Neuronal stem cell (in vitro differentiated cells): ENCODE data around the gene TRUB1.

Experiments used
- DNase-seq: peaks from one replicate; pipeline ENCODE4 v3.0.0-alpha.2; 2013; ENCODE audit warnings: low spot score
- H2AFZ ChIP-seq: one replicate; pipeline ENCODE4 v1.6.1; 2013; ENCODE audit warnings: mild to moderate bottlenecking, low read length, inconsistent platforms
- H2AK5ac ChIP-seq: 2 replicates; pipeline ENCODE4 v1.6.1; 2013; ENCODE audit warnings: low read depth, mild to moderate bottlenecking, inconsistent platforms, low read length, moderate library complexity, mixed read lengths
- H2BK120ac ChIP-seq: 2 replicates; pipeline ENCODE4 v1.6.1; 2013; ENCODE audit warnings: low read depth, mild to moderate bottlenecking, inconsistent platforms, low read length, moderate library complexity, mixed read lengths
- H2BK12ac ChIP-seq: one replicate; pipeline ENCODE4 v1.6.1; 2013; ENCODE audit warnings: low read length, inconsistent platforms
- H2BK15ac ChIP-seq: 2 replicates; pipeline ENCODE4 v1.6.1; 2013; ENCODE audit warnings: mild to moderate bottlenecking, low read length, inconsistent platforms, mixed read lengths
- H2BK5ac ChIP-seq: one replicate; pipeline ENCODE4 v1.6.1; 2013; ENCODE audit warnings: inconsistent platforms, mild to moderate bottlenecking, low read length, moderate library complexity
- H3K14ac ChIP-seq: one replicate; pipeline ENCODE4 v1.6.1; 2013; ENCODE audit warnings: low read length, inconsistent platforms
- H3K18ac ChIP-seq: 2 replicates; pipeline ENCODE4 v1.6.1; 2013; ENCODE audit warnings: low read length, inconsistent platforms
- H3K23ac ChIP-seq: 2 replicates; pipeline ENCODE4 v1.6.1; 2013; ENCODE audit warnings: low read depth, mild to moderate bottlenecking, mixed read lengths, low read length, inconsistent platforms; ENCODE audit not compliant: poor library complexity
- H3K27ac ChIP-seq: replicated peaks from 3 replicates; pipeline ENCODE4 v1.5.1; 2013; ENCODE audit warnings: low read length, inconsistent platforms
- H3K27me3 ChIP-seq, 3 experiments: 2 replicates each; pipeline ENCODE4 v1.6.1; 2013; ENCODE audit warnings: low read length in 3 of 3, mild to moderate bottlenecking in 2 of 3, inconsistent platforms in 1 of 3, low read depth in 1 of 3, mixed read lengths in 1 of 3, moderate library complexity in 1 of 3; ENCODE audit not compliant: control insufficient read depth in 3 of 3, insufficient read depth in 3 of 3
- H3K36me3 ChIP-seq, 2 donors: replicated peaks in 1 of 2; 2 replicates each; pipeline ENCODE4 v1.6.1; 2013; ENCODE audit warnings: low read length in 2 of 2; ENCODE audit not compliant: control insufficient read depth in 2 of 2, insufficient read depth in 2 of 2
- H3K4ac ChIP-seq: 2 replicates; pipeline ENCODE4 v1.6.1; 2013; ENCODE audit warnings: inconsistent platforms, mild to moderate bottlenecking, low read length, moderate library complexity
- H3K4me1 ChIP-seq, 2 donors: 1 replicate in 1 of 2; 2 replicates in 1 of 2; pipeline ENCODE4 v1.6.1; 2013; ENCODE audit warnings: low read length in 2 of 2, low read depth in 1 of 2; ENCODE audit not compliant: control insufficient read depth in 2 of 2, insufficient read depth in 1 of 2
- H3K4me2 ChIP-seq: one replicate; pipeline ENCODE4 v1.6.1; 2013; ENCODE audit warnings: mild to moderate bottlenecking, low read length, inconsistent platforms; ENCODE audit not compliant: insufficient read depth, poor library complexity, severe bottlenecking
- H3K4me3 ChIP-seq, 2 donors: 2 replicates each; pipeline ENCODE4 v1.5.1; 2013; ENCODE audit warnings: low read length in 2 of 2, mild to moderate bottlenecking in 2 of 2, inconsistent platforms in 1 of 2, moderate library complexity in 1 of 2
- H3K79me1 ChIP-seq: one replicate; pipeline ENCODE4 v1.6.1; 2013; ENCODE audit warnings: low read depth, mild to moderate bottlenecking, inconsistent platforms, low read length, moderate library complexity
- H3K9ac ChIP-seq: one replicate; pipeline ENCODE4 v1.6.1; 2013; ENCODE audit warnings: mild to moderate bottlenecking, low read depth, low read length, inconsistent platforms; ENCODE audit not compliant: poor library complexity
- H3K9me3 ChIP-seq, 2 donors: replicated peaks in 1 of 2; 2 replicates each; pipeline versions ENCODE3 to v1.6.1; 2013; ENCODE audit warnings: low read length in 2 of 2, mild to moderate bottlenecking in 2 of 2, inconsistent platforms in 1 of 2, low read depth in 1 of 2, mixed read lengths in 1 of 2, moderate library complexity in 1 of 2; ENCODE audit not compliant: control insufficient read depth in 2 of 2, insufficient read depth in 1 of 2
- H4K8ac ChIP-seq: one replicate; pipeline ENCODE4 v1.6.1; 2013; ENCODE audit warnings: low read depth, mild to moderate bottlenecking, inconsistent platforms, low read length, moderate library complexity
- H4K91ac ChIP-seq: one replicate; pipeline ENCODE4 v1.6.1; 2013; ENCODE audit warnings: low read length, low read depth, mild to moderate bottlenecking, inconsistent platforms; ENCODE audit not compliant: poor library complexity
- WGBS, 2 donors: extraction: QIAGEN DNeasy Blood & Tissue Kit; methylation state at CpG; one replicate each; pipeline ENCODE4 v1.1.7; 2013; ENCODE audit warnings: missing lambda C conversion rate in 2 of 2, mixed read lengths in 1 of 2; ENCODE audit not compliant: insufficient read length in 2 of 2, insufficient replicate concordance in 1 of 2; ENCODE audit errors: extremely low coverage in 2 of 2; 5-methylcytosine and 5-hydroxymethylcytosine counted together

The TRUB1 gene

DNA sequence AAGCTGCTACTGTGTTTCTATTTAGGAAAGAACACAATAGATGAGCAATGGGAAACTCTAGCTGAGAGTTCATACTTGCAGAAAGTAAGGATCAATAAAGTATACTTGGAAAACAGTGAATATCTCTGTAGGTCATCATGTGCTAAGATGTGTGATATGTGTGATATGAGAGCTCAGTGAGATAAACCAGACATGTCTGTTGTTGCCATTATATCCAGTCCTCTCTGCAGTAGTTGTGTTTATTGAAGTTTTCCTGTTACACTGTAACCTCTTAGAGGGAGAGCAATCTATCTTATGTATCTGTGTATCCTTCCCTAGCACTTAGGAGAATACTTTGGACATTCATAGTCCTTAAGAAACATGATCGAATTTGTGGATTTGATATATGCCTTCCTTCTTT is 19.1 kb downstream of the TRUB1 start:
- Histone ChIP-seq H3K4me2 (no peak overlapping the region), H3K4ac (no peak overlapping the region), H3K36me3 (peaks cover 2 to 59% of the 10 kb centered on the region in 2 donors), H3K23ac (no peak overlapping the region), H3K18ac (no peak overlapping the region), H2BK5ac (no peak overlapping the region), H2AK5ac (no peak overlapping the region), H3K9ac (no peak overlapping the region), H3K14ac (no peak overlapping the region), H4K8ac (no peak overlapping the region), H4K91ac (no peak overlapping the region), H3K4me1 (no peaks in the 10 kb centered on the region), H3K4me3 (no peak overlapping the region), H2BK120ac (no peak overlapping the region), H2BK12ac (no peak overlapping the region), H3K9me3 (peaks cover 0 to 6% of the 10 kb centered on the region in 2 donors), H3K79me1 (peaks cover 2% of the 10 kb centered on the region), H2BK15ac (no peak overlapping the region), H3K27ac (no peak overlapping the region), H3K27me3 (no peaks in the 10 kb centered on the region), H2AFZ (no peak overlapping the region)
- no CpG with 5 or more reads among the region's 1 CpG for WGBS, 2 donors
- DNase-seq, result no peak

DNA sequence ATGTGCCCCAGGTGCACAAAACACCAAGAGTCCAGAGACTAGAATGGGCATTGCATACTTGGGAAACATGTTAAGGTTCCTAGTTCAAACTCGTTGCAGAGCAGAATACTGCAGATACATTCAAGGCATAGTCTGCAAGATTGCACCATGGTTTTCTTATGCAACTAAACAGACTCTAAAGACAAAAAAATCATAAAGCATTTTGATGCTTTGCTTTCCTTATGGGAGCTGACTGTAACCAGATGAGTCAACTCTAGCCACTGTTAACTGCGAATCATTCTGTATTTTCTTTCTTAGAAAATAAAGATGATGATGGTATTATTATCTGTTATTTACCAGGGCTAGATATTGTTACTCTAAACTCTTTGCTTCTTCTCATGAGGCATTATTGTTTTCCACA is 19.7 kb downstream of the TRUB1 start:
- peaks cover 2 to 59% of the 10 kb centered on the region in 2 donors for H3K36me3 ChIP-seq

DNA sequence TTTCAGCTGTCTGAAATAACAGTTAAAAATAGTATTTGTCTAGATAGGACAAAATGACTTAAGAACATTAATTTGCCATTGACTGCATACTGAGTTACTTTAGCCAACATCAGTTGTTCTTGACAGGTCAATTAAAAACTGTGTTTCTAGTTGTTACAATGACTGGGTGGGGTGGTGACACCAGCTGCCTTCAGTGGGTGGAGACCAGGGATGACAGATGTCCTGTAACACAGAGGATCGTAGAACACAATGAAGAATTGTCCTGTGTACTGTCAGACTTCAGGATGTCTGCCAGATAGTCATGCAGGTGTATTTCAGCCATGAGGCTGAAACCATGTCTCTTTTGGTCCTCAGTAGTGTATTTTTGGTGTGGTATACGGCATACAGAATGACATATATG is 24.4 kb downstream of the TRUB1 start:
- Histone ChIP-seq H3K4me3 (no peak overlapping the region), H4K8ac (no peak overlapping the region), H2BK120ac (no peak overlapping the region), H3K79me1 (no peaks in the 10 kb centered on the region), H3K23ac (no peak overlapping the region), H2BK5ac (no peak overlapping the region), H3K9me3 (peaks cover 0 to 30% of the 10 kb centered on the region in 2 donors), H2AK5ac (no peak overlapping the region), H3K36me3 (peaks cover 5 to 52% of the 10 kb centered on the region in 2 donors), H2BK12ac (no peak overlapping the region), H3K4me1 (peaks cover 0 to 6% of the 10 kb centered on the region in 2 donors), H3K4ac (no peak overlapping the region), H3K27ac (no peak overlapping the region), H3K4me2 (no peak overlapping the region), H4K91ac (no peak overlapping the region), H3K27me3 (no peaks in the 10 kb centered on the region), H2AFZ (no peak overlapping the region), H2BK15ac (no peak overlapping the region), H3K9ac (no peak overlapping the region), H3K18ac (no peak overlapping the region), H3K14ac (no peak overlapping the region)
- DNase-seq, result no peak
- no CpG with 5 or more reads among the region's 2 CpGs for WGBS, 2 donors

More for the DNA sequence above, 19.7 kb downstream of the TRUB1 start:
- no peak overlapping the region for H2AK5ac ChIP-seq
- WGBS, 2 donors, result no CpG with 5 or more reads among the region's 2 CpGs
- H2BK15ac ChIP-seq, result no peak overlapping the region
- H2BK5ac ChIP-seq, result no peak overlapping the region
- no peak overlapping the region for H3K18ac ChIP-seq
- no peak overlapping the region for H2BK12ac ChIP-seq
- no peaks in the 10 kb centered on the region for H3K27me3 ChIP-seq
- no peak overlapping the region for H3K9ac ChIP-seq
- no peak overlapping the region for H4K91ac ChIP-seq
- H3K4ac ChIP-seq, result no peak overlapping the region
- H3K14ac ChIP-seq, result no peak overlapping the region
- peaks cover 2% of the 10 kb centered on the region for H3K79me1 ChIP-seq
- H3K4me3 ChIP-seq, result no peak overlapping the region
- no peak overlapping the region for H2BK120ac ChIP-seq
- no peak overlapping the region for H3K23ac ChIP-seq
- H3K4me1 ChIP-seq, result no peaks in the 10 kb centered on the region
- no peak for DNase-seq
- no peak overlapping the region for H4K8ac ChIP-seq
- peaks cover 0 to 11% of the 10 kb centered on the region in 2 donors for H3K9me3 ChIP-seq
- no peak overlapping the region for H3K4me2 ChIP-seq
- no peak overlapping the region for H2AFZ ChIP-seq
- no peak overlapping the region for H3K27ac ChIP-seq

DNA sequence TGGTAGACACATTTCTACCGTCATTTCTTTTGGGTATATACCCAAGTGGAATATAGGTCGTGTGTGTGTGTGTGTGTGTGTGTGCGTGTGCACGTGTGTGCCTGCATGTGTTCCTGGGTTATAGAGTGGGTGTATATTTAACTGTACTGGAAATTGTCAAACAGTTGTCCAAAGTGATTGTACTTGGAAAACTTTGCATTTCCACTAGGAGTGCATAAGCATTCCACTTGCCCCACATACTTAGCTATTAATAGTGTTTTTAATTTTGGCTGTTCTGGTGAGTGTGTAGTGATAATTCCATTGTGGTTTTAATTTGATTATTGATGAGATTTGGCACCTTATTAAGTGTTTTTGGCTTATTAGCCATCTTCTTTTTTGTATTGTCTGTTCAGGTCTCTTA is 25.9 kb downstream of the TRUB1 start:
- Histone ChIP-seq H2AK5ac (no peak overlapping the region), H3K27me3 (no peaks in the 10 kb centered on the region), H2AFZ (no peak overlapping the region), H2BK5ac (no peak overlapping the region), H3K36me3 (peaks cover 4 to 50% of the 10 kb centered on the region in 2 donors), H2BK120ac (no peak overlapping the region), H2BK15ac (no peak overlapping the region), H3K4me2 (no peak overlapping the region), H2BK12ac (no peak overlapping the region), H3K14ac (no peak overlapping the region), H3K79me1 (no peaks in the 10 kb centered on the region), H3K9me3 (peaks cover 0 to 30% of the 10 kb centered on the region in 2 donors), H3K18ac (no peak overlapping the region), H3K9ac (no peak overlapping the region), H3K4ac (no peak overlapping the region), H3K4me3 (no peak overlapping the region), H3K4me1 (peaks cover 0 to 6% of the 10 kb centered on the region in 2 donors), H4K91ac (no peak overlapping the region), H4K8ac (no peak overlapping the region), H3K27ac (no peak overlapping the region), H3K23ac (no peak overlapping the region)
- DNase-seq, result no peak
- no CpG with 5 or more reads among the region's 4 CpGs for WGBS, 2 donors
